DMS79 (cell line): ENCODE data around the gene FRAS1.
"Not testable (repeated sequence)": the region's sequence is repeated elsewhere in the genome, so short reads cannot be mapped to it uniquely, and the experiment has no call there.

Source experiments
- DNase-seq: peaks from one replicate; lab custom pipeline; 2025; lab: John Stamatoyannopoulos, UW

Gene FRAS1

DNA sequence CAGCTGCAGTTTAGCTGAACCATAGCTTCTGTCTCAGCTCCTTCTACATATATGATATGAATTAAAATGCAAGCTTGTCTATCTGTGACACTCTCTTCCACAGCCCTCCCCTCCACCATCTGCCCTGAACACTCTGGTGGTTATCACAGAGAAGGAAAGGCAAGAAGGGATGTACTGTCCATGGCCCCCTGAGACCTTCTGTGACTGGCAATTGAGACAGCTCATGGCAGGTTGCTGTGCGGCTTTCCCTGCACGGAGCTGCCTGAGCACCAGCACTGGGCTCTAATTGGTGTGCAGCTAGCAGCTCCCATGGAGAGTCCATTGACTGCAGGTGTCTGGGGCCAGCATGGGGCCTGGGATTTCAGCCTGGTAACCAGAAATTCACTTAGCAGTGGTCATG, 384.6 kb downstream of the FRAS1 start:
- DNase-seq, result no peak

DNA sequence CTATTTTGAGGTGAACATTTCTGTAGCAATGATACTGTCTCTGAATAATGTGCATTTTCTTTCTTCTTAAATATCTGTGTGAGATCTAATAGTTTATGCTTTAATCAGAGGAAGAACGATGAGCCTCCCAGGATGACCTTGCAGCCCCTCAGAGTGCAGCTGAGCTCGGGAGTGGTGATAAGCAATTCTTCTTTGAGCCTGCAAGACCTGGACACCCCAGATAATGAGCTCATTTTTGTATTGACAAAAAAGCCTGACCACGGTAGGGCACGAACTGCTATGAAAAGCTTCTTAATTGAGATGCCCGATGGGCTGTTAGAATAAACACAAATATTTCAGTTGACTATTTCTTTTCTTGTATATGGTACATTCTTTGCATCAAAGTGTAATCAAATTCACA, 389.5 kb downstream of the FRAS1 start:
- no peak for DNase-seq

GRCh38 chr4:78451407-78451806, 394.3 kb downstream of the FRAS1 start:
- no peak for DNase-seq

DNA sequence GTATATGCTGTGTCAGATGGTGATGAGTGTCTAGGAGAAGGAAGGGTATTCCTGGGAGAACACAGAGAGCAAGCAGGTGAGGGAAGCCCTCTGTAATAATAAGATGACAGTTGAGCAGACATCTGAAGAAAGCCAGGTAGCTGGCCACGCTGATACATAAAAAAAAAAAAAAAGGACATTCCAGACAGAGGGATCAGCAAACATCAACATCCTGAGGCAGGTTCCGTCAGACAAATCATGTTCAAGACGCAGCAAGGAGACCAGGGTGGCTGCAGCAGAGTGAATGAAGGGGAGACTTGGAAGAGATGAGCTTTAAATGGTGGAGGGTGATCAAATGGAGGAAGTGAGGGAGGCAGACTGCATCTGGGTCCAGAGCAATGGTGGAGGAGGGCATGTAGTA, 396.9 kb downstream of the FRAS1 start:
- DNase-seq, result no peak

GRCh38 chr4:78457751-78458150, 400.6 kb downstream of the FRAS1 start:
- DNase-seq, result no peak

- no peak for DNase-seq
Measured at GRCh38 chr4:78459327-78459726, 402.2 kb downstream of the FRAS1 start.

GRCh38 chr4:78460368-78460767, 403.2 kb downstream of the FRAS1 start:
- DNase-seq, result no peak

GRCh38 chr4:78464265-78464664, 407.1 kb downstream of the FRAS1 start:
- no peak for DNase-seq

DNA sequence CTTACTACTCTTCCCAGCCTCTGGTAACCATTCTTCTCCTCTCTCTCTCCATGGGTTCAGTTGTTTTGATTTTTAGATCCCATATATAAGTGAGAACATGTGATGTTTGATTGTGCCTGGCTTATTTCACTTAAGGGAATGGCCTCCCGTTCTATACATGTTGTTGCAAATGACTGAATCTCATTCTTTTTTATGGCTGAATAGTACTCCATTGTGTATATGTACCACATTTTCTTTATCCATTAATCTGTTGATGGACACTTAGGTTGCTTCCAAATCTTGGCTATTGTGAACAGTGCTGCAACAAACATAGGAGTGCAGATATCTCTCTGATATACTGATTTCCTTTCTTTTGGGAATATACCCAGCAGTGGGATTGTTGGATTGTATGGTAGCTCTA, 410.1 kb downstream of the FRAS1 start:
- not testable (repeated sequence) for DNase-seq

- DNase-seq, result no peak
Measured at GRCh38 chr4:78468272-78468671, 411.1 kb downstream of the FRAS1 start.

- DNase-seq, result no peak
Measured at GRCh38 chr4:78476108-78476704, 419.1 kb downstream of the FRAS1 start.

DNA sequence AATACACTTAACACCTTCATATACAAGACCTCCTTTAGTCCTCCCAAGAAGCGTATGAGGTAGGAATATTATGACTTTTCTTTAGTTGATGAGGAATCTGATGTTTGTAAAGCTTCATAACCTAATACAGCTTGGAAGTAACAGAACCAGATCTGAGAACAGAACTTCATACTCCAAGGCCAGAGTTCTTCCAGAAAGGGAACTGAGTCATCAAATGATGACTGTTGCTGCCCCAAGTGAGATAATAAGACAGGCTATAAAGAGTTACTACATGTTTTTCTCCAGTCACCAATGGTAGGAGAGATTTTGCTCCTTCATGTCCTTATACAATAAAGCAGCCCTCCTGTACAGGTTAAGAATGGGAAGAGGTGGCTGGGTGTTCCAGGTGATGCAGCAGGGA, 420.2 kb downstream of the FRAS1 start:
- DNase-seq, result no peak

GRCh38 chr4:78478523-78478922, 421.4 kb downstream of the FRAS1 start:
- DNase-seq, result no peak

DNA sequence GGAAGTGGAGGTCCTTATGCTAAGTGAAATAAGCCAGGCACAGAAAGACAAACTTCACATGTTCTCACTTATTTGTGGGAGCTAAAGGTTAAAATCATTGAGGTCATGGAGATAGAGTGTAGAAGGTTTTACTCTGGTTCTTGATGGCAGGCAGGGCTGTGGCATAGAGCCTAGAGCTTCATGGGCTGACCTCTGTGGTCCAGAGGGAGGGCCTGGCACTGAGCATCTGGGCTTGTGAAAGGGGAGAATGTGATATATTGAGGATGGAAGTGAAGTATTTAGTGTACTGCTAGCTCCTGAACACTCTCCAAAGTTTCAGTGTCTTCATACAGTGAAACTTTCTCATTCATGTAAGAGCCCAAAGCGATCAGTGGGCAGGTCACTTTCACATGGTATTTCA, 423.2 kb downstream of the FRAS1 start:
- DNase-seq, result no peak

DNA sequence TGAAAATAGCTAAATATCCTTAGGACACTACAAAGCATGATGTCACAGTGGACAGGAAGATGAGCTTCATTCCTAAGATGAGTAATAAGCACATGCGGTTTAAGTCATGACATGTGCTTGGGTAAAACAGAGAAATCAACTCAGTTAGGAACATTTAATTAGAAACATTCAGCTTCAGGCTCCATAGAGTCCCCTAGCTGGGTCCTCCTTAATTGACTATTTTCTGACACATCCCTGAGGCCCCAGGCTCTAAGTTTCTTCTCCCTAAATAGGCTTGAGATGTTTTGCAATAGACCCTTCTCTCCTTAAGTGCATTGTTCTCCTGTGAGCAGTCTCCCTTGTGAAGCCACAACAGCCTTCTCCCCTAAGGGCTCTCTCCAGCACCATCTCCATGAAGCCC, 424.1 kb downstream of the FRAS1 start:
- no peak for DNase-seq

DNA sequence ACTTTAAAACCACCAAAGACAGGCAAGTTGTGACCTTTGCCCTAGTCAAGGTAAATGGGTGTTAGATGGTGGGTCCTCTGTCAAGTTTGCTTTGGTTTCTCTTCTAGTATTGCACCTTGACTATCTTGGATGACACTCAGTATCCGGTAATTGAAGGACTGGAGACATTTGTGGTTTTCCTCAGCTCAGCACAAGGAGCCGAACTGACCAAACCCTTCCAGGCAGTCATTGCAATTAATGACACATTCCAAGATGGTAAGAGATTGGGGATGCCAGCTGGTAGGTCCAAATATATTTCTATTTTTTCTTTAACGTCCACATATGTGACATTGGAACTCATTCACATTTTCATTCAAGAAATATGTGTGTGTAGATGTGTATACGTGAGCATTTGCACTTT, 425.2 kb downstream of the FRAS1 start:
- no peak for DNase-seq

GRCh38 chr4:78483811-78484210, 426.7 kb downstream of the FRAS1 start:
- no peak for DNase-seq

DNA sequence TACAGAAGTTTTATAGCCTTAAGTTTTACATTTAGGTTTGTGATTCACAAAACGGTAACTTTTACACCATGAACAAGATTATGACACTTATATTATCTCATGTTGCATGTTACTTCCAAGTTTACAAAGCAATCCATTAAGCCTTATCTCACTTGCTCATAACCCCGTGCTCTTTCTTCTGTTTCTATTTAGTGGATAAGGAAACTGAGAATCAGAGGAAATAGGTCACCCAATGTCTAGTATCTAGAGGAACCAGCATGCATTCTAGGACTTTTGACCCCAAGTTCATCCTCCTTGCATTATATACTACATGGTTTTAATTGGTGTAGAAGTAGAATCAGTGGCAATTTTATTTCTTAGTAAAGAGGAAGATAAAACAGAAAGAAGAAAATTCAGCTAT, 427.5 kb downstream of the FRAS1 start:
- DNase-seq, result no peak

DNA sequence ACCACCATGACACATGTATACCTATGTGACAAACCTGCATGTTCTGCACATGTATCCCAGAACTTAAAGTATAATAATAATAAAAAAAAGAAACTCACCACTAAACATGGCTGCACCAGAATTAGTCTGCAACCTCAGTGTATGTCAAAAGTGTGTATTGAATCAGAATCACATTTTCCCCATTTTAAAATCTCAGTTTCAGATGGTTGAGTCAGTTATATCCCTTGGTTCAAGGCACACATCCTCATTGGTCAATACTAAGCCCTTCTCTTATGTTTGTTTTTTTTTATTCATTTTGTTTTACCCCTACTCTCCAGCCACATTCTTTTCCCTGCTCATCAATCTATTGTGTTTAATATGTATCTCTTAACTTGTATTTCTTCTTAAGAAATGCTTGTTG, 436.6 kb downstream of the FRAS1 start:
- no peak for DNase-seq

- DNase-seq, result no peak
Measured at GRCh38 chr4:78496021-78496643, 439.0 kb downstream of the FRAS1 start.

GRCh38 chr4:78506260-78506659, 449.1 kb downstream of the FRAS1 start:
- not testable (repeated sequence) for DNase-seq

DNA sequence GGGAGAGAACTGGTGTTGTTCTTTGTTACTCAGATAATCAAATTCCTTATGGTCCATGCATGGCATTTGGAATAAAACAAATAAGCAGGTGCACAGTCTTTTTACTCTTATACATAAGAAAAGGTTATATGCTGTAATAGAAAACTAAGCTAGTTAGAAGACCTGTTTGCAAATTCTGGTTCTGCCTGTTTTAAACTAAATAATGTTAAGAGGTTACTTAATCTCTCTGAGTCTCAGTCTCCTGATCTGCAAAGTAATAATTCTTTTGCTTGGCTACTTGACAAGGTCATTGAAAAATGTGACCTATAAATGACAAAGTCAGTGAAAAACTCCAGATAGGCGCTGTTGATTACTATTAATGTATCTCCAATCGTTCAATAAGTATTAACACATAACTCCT, 451.9 kb downstream of the FRAS1 start:
- DNase-seq, result no peak

DNA sequence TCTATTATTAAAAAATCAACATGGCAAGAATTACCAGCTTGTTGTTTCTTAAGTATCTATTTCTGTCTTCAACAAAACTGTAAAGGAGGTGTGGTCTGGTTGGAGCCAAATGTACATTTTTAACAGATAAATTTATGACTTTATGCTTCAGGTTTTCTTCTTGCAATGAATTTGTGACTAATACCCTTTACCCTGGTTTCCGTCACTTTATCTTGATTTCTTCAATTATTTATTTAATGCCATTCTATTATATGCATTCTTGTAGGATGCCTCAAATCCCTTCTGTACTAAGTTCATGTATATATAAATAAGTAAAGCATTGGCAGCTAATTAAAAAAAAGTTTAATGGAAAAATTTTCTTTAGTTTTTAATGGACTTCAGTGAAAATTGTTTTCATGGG, 453.0 kb downstream of the FRAS1 start:
- no peak for DNase-seq

DNA sequence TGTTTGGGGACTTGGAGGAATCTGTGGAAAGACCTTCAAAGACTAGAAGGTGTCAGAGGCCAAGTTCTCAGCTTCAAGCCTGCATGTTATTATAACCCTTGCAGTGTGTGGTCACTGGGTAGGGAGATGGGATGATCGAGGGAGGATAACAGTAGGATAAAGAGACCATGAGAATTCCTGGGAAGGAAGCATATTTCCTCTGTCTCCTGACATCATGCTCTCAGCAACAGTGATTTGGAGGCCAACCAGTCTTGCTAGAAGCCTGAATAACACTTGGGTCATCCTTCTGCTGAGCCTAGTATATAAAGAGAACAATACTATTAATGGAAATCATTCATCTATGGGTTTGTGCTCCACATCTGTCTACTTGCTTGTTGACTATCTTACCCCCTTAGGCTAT, 453.6 kb downstream of the FRAS1 start:
- DNase-seq, result no peak
